GM19397 (cell line): ENCODE measurements around the gene PAX1.

Source experiments
- ATAC-seq: cut with Tn5 transposase; IDR thresholded peaks from one replicate; pipeline ENCODE4 v1.9.1; 2021; ENCODE audit warnings: mild to moderate bottlenecking, moderate library complexity; ENCODE audit not compliant: unreplicated experiment

PAX1 gene

GRCh38 chr20:21725892-21726291 lies 20.4 kb downstream of the PAX1 start:
- ATAC-seq = no peak

GRCh38 chr20:21729316-21729715 lies 23.9 kb downstream of the PAX1 start:
- ATAC-seq = no peak

DNA sequence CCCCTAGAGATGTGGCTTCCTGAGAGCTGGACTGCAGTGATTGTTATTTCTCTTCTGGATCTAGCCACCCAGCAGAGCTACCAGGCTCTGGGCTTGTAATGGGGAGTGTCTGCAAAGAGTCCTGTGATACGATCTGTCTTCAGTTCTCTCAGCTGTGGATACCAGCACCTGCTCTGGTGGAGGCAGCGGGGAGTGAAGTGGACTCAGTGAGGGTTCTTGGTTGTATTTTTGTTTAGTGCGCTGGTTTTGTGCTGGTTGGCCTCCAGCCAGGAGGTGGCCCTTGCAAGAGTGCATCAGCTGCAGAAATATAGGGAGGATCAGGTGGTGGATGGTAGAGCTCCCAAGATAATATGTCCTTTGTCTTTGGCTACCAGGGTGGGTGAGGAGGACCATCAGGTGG lies 33.7 kb downstream of the PAX1 start:
- no peak for ATAC-seq

GRCh38 chr20:21739682-21740081 lies 34.2 kb downstream of the PAX1 start:
- ATAC-seq = no peak

DNA sequence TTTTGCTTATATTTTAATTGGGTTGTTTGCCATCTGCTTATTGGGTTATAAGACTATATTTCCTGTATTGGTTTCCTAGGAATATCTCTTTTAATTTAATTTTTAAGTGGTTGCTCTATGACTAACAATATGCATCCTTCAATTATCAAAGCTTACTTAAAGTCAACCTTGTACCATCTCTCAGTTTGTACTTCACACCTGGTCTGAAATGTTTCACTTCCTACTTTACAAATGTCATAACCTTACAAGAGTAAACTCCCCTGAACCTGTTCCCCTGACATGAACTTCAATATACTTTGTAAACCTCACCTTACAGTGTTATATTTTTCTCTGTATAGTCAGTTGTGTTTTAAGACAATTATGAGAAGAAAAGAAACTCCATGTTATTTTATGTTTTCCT lies 35.8 kb downstream of the PAX1 start:
- ATAC-seq = no peak

DNA sequence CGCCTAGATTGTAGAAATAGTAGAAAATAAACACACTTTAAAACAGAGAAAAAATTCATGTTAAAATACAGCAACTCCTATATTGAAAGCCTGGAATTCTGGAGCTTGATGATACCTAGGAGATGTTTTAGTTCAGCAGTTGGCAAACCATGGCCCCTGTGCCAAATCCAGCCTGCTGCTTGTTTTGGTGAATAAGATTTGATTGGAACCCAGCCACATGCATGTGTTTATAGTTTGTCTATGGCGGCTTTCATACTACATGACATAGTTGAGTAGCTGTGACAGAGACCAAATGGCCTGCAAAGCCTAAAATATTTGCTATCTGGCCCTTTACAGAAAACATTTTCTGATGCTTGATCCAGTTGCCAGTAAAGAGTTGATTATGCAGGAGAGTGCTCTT lies 57.2 kb downstream of the PAX1 start:
- no peak for ATAC-seq

DNA sequence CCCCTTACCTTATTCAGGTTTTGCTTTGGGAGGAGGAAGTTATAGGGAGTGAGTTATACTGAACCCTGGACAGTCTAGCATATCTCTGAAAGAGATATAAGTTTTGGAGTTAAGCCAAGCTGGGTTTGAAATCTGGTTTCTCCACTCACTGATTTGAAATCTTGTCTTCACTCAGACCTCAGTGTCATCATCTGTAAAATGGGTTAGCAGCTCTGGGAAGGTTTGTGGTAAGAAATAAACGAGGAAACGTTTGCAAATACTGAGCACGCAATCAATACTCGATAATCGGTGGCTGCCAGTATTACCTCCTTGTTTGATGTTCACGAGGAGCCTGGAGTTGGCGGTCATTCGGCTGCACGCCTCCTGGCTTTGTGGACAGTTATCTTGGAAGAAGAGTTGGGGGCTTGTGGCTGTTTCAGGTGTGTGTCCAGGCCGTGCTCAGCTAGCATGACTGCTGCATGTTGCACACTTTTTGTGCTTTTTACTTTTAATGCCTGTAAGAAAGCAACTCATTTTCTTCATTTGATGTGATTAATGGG lies 61.8 kb downstream of the PAX1 start:
- ATAC-seq = no peak

DNA sequence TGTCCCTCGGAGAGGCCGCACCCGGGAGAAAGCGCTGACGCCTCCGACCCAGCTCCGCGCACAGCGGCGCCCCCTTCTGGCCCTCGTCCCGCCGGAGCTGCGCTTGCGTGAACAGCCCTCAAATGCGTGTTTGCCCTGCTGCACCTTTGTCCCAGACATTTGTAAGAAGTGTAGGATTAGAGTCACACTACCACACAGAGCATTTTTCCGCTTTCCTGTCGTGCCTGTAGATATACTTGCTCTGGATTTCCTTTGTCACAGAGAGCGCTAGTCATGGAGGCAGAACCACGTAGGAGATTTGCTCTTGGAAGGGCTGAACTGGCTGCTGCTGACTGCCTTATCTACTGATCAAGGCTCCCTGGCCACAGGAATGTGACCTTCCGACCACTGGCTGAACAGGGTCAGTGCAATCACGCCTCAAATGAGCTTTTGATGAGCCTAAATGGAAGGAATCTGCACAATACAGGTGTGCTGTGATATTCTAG lies 62.3 kb downstream of the PAX1 start:
- ATAC-seq = no peak
